HEK293 (cell line): ENCODE data around the gene ARIH2.

Experiments
- BCL6B ChIP-seq: fragments of 450-650 bp; formaldehyde crosslinking; IDR thresholded peaks from 2 replicates; pipeline ENCODE4 v1.5.1; 2017; ENCODE audit warnings: missing biosample characterization, missing genetic modification characterization
- GLI4 ChIP-seq: fragments of 450-650 bp; formaldehyde crosslinking; IDR thresholded peaks from 2 replicates; pipeline ENCODE4 v1.5.1; 2016; ENCODE audit warnings: missing biosample characterization, missing genetic modification characterization
- KLF1 ChIP-seq: fragments of 450-650 bp; formaldehyde crosslinking; IDR thresholded peaks from 2 replicates; pipeline ENCODE4 v1.5.1; 2016; ENCODE audit warnings: missing biosample characterization, missing genetic modification characterization
- KLF10 ChIP-seq: fragments of 450-650 bp; IDR thresholded peaks from 2 replicates; pipeline ENCODE4 v1.5.1; 2018; ENCODE audit warnings: missing biosample characterization, mild to moderate bottlenecking, missing genetic modification characterization
- KLF9 ChIP-seq: fragments of 450-650 bp; formaldehyde crosslinking; IDR thresholded peaks from 2 replicates; pipeline ENCODE4 v1.5.1; 2016; ENCODE audit warnings: missing biosample characterization, missing genetic modification characterization, low read depth
- REST ChIP-seq: fragments of 450-650 bp; formaldehyde crosslinking; IDR thresholded peaks from 2 replicates; pipeline ENCODE4 v1.5.1; 2016; ENCODE audit warnings: missing biosample characterization, missing genetic modification characterization
- SCRT1 ChIP-seq: fragments of 450-650 bp; formaldehyde crosslinking; IDR thresholded peaks from 2 replicates; pipeline ENCODE4 v1.5.1; 2016; ENCODE audit warnings: missing biosample characterization, missing genetic modification characterization, borderline replicate concordance
- SETDB1 ChIP-seq: IDR thresholded peaks from one replicate; pipeline ENCODE4 v1.6.1; 2017; ENCODE audit warnings: mild to moderate bottlenecking, low read length, moderate library complexity, mixed read lengths; ENCODE audit not compliant: insufficient read length
- SP3 ChIP-seq: fragments of 450-650 bp; formaldehyde crosslinking; IDR thresholded peaks from 2 replicates; pipeline ENCODE4 v1.5.1; 2016; ENCODE audit warnings: missing biosample characterization, missing genetic modification characterization
- ZBTB48 ChIP-seq: fragments of 450-650 bp; formaldehyde crosslinking; IDR thresholded peaks from 2 replicates; pipeline ENCODE4 v1.5.1; 2016; ENCODE audit warnings: missing biosample characterization, missing genetic modification characterization
- ZBTB49 ChIP-seq: fragments of 450-650 bp; formaldehyde crosslinking; IDR thresholded peaks from 2 replicates; pipeline ENCODE4 v1.5.1; 2016; ENCODE audit warnings: missing biosample characterization, missing genetic modification characterization, low read depth
- ZNF114 ChIP-seq: fragments of 450-650 bp; formaldehyde crosslinking; IDR thresholded peaks from 2 replicates; pipeline ENCODE4 v1.5.0; 2017; ENCODE audit warnings: missing biosample characterization, missing genetic modification characterization
- ZNF19 ChIP-seq: fragments of 450-650 bp; formaldehyde crosslinking; IDR thresholded peaks from 2 replicates; pipeline ENCODE4; 2016; ENCODE audit warnings: missing biosample characterization, missing genetic modification characterization, low read depth
- ZNF26 ChIP-seq: fragments of 450-650 bp; formaldehyde crosslinking; IDR thresholded peaks from 2 replicates; pipeline ENCODE4 v1.5.1; 2016; ENCODE audit warnings: missing biosample characterization, missing genetic modification characterization
- ZNF391 ChIP-seq: fragments of 450-650 bp; formaldehyde crosslinking; IDR thresholded peaks from 2 replicates; pipeline ENCODE4 v1.5.1; 2016; ENCODE audit warnings: low read depth, missing biosample characterization, missing genetic modification characterization, borderline replicate concordance
- ZNF398 ChIP-seq: fragments of 450-650 bp; formaldehyde crosslinking; IDR thresholded peaks from 2 replicates; pipeline ENCODE4 v1.5.1; 2017; ENCODE audit warnings: missing biosample characterization, missing genetic modification characterization
- ZNF501 ChIP-seq: fragments of 450-650 bp; formaldehyde crosslinking; IDR thresholded peaks from 2 replicates; pipeline ENCODE4 v1.5.1; 2016; ENCODE audit warnings: missing biosample characterization, missing genetic modification characterization
- ZNF585B ChIP-seq: fragments of 450-650 bp; formaldehyde crosslinking; IDR thresholded peaks from 2 replicates; pipeline ENCODE4 v1.5.1; 2016; ENCODE audit warnings: missing biosample characterization, missing genetic modification characterization
- ZNF610 ChIP-seq: fragments of 450-650 bp; formaldehyde crosslinking; IDR thresholded peaks from 2 replicates; pipeline ENCODE4 v1.5.1; 2016; ENCODE audit warnings: missing biosample characterization, missing genetic modification characterization, borderline replicate concordance
- ZNF629 ChIP-seq: fragments of 450-650 bp; formaldehyde crosslinking; IDR thresholded peaks from 2 replicates; pipeline ENCODE4 v1.5.1; 2017; ENCODE audit warnings: missing biosample characterization, missing genetic modification characterization
- ZNF639 ChIP-seq: fragments of 450-650 bp; formaldehyde crosslinking; IDR thresholded peaks from 2 replicates; pipeline ENCODE4 v1.5.1; 2016; ENCODE audit warnings: missing biosample characterization, missing genetic modification characterization
- ZSCAN5A ChIP-seq: fragments of 450-650 bp; formaldehyde crosslinking; IDR thresholded peaks from 2 replicates; pipeline ENCODE4 v1.5.1; 2016; ENCODE audit warnings: missing biosample characterization, missing genetic modification characterization

Gene ARIH2

GRCh38 chr3:49007771-49008528, 89.3 kb downstream of the ARIH2 start (continued):
- TF ChIP-seq ZNF26 (tag by site-specific recombination) (no peak), ZNF501 (peak; percentile 2; the same call in 1 of the 2 replicates), SETDB1 (no peak), SP3 (tag by site-specific recombination) (peak; percentile 83), REST (tag by site-specific recombination) (no peak), ZBTB48 (tag by site-specific recombination) (0 out of 2 replicates have a peak, but pooled peaks have one; percentile 16), ZNF398 (peak; percentile 79), ZNF639 (no peak), ZSCAN5A (tag by site-specific recombination) (no peak), BCL6B (tag by site-specific recombination) (no peak), ZNF19 (tag by site-specific recombination) (no peak), ZNF610 (no peak), GLI4 (tag by site-specific recombination) (0 out of 2 replicates have a peak, but pooled peaks have one; percentile 3), SCRT1 (tag by site-specific recombination) (no peak), ZNF114 (tag by site-specific recombination) (no peak), ZNF585B (tag by site-specific recombination) (no peak), ZNF629 (tag by site-specific recombination) (no peak), ZBTB49 (tag by site-specific recombination) (no peak), KLF10 (tag by site-specific recombination) (no peak; the same call in 1 of the 2 replicates), KLF9 (tag by site-specific recombination) (peak; percentile 93), KLF1 (tag by site-specific recombination) (peak; percentile 69), ZNF391 (no peak)
